ENCODE data around the gene STK39.

Gene STK39

GRCh38 chr2:167937403-167937802, 310.0 kb downstream of the STK39 start:
- no peak for DNase-seq

- DNase-seq, result no peak
These were observed 311.6 kb downstream of the STK39 start for GRCh38 chr2:167935803-167936110.

- no peak for DNase-seq
These were observed 314.1 kb downstream of the STK39 start for GRCh38 chr2:167933097-167933814.

- no peak for DNase-seq
These were observed 315.2 kb downstream of the STK39 start for GRCh38 chr2:167932123-167932693.

GRCh38 chr2:167929484-167929883, 317.9 kb downstream of the STK39 start:
- no peak for DNase-seq

GRCh38 chr2:167928434-167928833, 319.0 kb downstream of the STK39 start:
- no peak for DNase-seq

GRCh38 chr2:167925758-167926157, 321.6 kb downstream of the STK39 start:
- DNase-seq, result no peak

- DNase-seq, result no peak
These were observed 322.8 kb downstream of the STK39 start for GRCh38 chr2:167924556-167924955.

GRCh38 chr2:167916756-167917155, 330.6 kb downstream of the STK39 start:
- DNase-seq, result no peak

- DNase-seq, result no peak
These were observed 332.4 kb downstream of the STK39 start for GRCh38 chr2:167914969-167915368.

- DNase-seq, result no peak
These were observed 338.6 kb downstream of the STK39 start for GRCh38 chr2:167908786-167909185.

GRCh38 chr2:167905668-167906067, 341.7 kb downstream of the STK39 start:
- no peak for DNase-seq
